Femur (tissue), 1 donor: ENCODE data around the gene CUL7.
A peak's percentile ranks its signal among the peaks of the same experiment; 100 is the strongest.
"Not testable (repeated sequence)": the region's sequence is repeated elsewhere in the genome, so short reads cannot be mapped to it uniquely, and the experiment has no call there.

Experiments used
- DNase-seq: peaks from one replicate; pipeline ENCODE4 v3.0.0-alpha.2; 2017

The CUL7 gene

DNA sequence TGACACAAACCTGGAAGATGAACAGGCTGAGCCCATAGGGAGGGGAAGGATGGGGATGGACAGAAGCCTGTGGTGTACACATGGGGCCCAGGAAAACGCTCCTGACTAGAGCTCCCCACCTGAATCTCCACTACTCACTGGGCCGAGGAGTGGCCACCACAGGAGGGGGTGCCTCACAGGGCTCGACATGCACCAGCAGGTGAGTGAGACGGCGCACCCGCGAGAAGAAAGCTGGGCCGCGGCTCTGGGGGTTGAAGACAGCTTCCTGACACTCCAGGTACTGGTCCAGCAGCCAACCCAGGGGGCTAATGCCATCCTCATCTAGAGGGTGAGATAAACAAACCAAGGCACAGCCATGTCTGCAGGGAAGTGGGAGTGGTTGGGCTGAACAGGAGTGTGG is 10.3 kb downstream of the CUL7 start:
- no peak for DNase-seq

DNA sequence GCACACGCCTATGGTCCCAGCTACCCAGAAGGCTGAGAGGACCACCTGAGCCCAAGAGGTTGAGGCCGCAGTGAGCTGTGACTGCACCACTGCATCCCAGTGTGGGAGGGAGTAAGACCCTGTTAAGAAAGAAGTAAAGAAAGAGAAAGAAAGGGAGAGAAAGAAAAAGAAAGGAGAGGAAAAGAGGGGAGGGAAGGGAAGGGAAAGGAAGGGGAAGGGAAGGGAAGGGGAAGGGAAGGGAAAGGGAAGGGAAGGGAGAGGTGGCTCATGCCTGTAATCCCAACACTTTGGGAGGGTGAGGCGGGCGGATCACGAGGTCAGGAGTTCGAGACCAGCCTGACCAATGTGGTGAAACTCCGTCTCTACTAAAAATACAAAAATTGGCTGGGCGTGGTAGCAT is 12.2 kb downstream of the CUL7 start:
- not testable (repeated sequence) for DNase-seq

DNA sequence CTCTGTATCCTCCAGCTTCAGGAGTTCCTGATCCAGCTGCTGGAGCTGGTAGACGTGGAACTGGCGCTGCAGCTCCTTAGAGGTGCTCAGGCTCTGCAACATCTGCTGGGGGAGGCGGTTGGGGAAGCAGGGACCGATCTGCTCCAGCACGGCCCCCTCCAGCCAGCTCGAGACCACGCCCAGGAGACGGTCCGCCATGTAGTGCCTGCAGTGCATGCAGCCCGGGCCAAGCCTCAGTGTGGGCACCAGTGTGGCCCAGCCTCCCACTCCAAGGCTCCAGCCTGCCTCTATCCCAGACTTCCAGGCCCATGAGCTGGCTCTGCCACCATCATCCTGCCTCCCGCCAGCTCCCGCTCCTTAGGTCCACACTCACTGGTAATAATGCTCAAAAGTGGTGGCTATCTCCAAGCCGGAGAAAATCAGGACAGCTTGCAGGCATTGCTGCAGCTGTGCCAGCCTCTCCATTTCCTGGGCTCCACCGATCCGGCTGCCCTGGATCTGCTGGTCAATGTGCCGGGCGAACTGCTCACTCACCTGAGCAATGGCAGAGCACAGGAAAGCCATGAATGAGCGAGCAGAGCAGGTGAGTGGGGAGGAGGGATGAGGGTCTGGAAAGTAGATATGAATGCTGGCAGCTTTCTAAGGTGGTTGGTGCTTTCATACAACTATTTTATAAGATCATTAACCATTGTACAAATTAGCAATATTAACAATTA is 13.0 kb downstream of the CUL7 start:
- no peak for DNase-seq

DNA sequence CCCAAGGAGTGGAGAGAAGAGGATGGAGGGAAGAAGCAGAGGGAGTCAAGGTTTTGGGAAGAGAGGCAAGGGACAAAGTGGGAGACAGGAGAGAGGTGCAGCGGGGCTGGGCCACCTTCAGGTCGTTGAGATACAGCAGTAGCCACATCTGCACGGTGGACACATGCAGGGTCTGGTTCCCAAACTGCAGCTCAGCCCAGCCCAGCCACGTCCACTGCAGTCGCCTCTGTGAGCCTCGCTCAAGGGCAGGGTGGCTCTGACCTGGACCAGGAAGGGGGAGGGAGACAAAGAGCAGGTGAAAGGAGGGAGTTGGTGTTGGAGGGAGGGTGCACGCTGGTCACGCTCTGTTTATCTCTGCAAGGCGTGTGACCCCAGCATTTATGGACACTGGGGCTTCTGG is 14.9 kb downstream of the CUL7 start:
- no peak for DNase-seq

DNA sequence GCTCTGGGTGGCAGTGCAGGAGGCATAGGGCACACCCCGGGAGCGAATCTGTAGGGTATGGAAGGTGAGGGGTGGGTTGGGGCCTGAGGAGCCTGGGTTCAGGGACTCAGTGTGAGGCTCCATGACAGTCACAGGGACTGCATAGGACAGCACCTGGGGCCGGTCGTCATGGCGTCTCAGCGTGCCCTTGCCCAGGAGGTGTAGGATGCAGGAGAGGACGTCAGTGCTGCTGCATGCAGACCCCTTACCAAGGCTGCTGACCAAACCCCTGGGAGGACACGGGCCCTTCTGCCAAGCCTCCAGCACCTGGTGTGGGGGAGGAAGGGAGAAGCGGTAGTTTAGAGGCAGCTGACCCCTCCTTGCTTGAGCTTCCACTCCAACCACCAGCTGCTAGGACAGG is 15.9 kb downstream of the CUL7 start:
- no peak for DNase-seq

DNA sequence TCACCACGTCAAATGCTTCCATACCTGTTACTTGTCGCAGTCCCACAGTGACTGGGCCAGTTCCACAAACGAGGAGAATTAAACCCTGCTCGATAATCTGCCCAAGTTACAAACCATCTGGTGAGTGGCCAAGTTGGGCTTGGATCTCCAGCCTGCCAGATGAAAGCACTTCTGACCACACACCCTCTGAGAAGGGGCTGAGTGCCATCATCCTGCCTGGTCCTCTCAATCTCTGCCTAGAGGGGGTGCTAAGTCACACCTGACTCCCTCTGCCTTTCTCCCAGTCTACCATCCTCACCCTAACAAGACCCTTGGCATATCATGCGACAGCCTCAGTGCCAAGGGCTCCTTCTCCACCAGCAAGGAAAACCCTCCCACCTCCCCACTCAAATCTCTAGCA is 16.5 kb downstream of the CUL7 start:
- no peak for DNase-seq

DNA sequence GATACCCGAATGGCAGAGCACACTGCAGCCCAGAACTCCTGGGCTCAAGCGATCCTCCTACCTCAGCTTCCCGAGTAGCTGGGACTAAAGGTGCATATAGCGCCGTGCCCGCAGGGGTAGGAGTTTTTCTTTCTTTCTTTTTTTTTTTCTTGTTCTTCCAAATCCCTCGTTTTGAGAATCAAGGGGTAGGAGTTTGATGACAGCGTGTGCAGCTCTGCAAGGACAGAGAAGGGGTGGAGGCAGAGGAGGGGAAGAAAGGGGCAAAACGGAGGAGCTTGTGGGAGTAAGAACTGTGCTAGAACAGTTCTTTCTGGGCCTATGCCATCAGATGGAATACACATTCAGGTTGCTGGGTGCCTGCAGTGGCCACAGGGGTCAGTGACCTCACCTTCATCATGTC is 16.9 kb downstream of the CUL7 start:
- no peak for DNase-seq

DNA sequence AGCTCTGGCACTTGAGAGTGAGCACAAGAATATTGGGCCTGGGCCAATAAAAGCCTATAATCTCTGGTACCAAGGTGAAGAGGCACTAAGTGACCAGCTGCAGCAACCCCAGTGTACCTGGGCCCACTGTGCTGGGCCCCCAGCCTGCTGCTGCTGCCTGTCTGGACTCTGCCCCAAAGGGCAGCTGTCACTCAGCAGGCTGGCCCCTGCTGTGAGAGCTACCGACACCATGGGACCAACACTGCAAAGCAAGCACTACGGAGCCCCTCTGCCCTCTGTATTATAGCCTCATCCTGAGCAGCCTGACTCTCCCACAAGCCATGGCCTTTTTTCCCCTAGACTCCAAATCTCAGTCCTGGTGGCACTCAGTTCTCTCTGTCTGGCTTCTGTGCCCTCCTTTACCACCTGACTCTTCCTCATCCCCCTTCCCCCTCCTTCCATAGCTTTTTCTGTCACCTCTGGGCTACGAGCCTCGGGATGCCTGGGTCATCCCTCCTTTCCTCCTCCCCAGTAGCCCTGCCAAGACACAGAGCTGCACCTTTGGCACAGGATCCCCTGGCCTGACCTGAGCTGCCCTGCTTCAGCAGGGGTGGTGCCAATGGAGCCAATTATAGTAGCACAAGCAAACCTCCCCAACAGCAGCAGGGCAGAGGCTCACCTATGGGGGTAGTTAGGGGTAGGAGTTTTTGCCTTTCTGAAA is 18.0 kb downstream of the CUL7 start:
- no peak for DNase-seq

DNA sequence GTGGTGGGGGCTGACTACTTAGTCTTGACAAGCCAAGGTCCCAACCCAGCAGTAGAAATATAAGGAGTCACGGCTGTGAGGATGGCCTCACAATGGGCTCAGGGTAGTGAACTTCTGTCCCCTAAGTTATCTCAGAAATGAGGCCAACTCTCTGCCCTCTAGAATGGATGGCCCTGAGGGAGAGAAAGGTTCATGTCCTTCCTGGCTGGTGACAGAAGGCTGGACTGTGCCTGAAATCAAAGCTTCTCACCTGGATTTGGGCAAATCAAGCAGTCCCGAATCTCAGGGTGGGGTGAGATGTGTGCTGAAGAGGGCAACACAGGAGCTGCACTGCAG is 19.5 kb downstream of the CUL7 start:
- DNase-seq: no peak

DNA sequence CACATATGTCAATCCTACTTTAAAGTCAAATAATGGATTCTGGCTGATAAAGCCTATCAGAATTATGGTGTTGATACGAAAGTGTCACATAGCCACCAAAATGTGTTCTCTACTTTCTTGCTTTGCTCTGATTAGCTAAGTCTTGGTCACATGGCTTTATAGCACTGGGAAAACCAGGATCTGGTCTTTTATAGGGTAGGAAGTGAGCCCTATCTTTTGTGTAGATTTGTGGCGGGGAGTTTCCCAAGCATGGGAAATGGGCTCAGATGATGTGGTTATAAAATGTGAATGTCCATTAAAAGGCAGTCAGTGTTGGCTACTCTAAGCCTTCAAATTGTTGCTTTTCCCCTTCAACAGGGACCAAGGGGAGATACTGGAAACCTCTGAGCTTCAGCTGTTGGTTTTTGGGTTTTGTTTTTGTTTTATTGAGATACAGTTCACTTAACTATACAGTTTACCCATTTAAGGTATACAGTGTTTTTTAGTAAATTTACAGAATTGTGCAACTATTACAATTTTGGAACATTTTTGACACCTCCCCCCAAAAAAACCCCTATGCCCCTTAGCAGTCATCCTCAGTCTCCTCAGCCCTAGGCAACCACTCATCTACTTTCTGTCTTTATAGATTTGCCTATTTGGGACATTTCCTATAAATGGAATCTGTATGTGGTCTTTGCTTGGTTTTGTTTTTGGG is 20.0 kb downstream of the CUL7 start:
- DNase-seq: no peak

DNA sequence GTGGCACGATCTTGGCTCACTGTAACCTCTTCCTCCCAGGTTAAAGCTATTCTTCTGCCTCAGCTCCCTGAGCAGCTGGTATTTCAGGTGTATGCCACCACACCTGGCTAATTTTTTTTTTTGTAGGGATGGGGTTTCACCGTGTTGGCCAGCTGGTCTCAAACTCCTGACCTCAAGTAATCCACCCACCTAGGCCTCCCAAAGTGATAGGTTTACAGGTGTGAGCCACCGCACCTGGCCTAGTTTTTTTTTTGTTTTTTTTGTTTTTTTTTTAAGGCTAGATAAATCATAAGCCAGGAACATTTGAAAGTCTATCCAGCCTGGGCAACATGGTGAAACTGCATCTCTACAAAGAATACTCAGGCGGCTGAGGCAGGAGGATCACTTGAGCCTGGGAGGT is 21.3 kb downstream of the CUL7 start:
- no peak for DNase-seq

DNA sequence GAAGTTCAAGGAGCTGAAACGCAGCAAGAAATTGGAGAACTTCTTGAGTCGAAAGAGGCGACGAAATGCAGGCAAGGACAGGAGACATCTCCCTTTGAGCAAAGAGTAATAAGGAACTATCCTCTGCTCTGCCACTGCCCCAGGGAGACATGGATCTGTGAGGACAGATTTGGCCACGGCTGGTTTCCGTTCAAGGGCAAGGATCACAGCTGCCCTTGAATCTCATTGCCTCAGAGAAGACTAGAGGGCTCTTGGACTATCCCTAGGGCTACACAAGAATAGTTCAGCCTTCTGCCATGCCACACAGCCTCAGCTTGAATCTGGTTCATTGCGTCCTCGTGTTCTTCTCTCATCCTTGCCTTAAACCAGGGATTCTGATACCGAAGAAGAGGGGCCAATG is 24.5 kb downstream of the CUL7 start:
- DNase-seq: no peak

DNA sequence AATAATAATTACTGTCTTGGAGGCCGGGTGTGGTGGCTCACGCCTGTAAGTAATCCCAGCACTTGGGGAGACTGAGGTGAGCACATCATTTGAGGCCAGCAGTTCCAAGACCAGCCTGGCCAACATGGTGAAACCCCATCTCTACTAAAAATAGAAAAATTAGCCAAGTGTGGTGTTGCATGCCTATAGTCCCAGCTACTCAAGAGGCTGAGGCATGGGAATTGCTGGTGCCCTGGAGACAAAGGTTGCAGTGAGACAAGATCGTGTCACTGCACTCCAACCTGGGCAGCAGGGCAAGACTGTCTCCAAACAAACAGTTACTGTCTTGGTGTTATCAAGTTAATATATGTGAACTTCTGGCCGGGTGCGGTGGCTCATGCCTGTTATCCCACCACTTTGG is 27.3 kb downstream of the CUL7 start:
- no peak for DNase-seq

DNA sequence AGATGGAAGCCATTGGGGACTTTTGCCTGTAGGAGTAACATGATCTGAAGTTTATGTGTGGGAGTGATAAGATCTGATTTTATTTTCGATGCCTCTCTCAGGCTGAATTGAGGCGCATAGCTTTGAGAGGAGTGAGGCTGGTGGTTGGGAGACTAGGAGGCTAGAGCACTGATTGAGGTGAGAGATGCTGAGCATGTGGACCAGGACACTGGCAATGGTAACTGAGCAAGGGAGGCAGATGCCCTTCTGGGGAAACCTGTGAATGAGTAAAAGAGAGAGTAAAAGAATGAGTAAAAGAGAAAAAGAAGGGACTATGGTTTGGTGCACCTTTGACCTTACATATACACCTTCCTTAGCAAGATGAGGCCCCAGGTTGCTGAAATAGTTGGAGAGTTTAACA is 29.2 kb downstream of the CUL7 start:
- DNase-seq: no peak

DNA sequence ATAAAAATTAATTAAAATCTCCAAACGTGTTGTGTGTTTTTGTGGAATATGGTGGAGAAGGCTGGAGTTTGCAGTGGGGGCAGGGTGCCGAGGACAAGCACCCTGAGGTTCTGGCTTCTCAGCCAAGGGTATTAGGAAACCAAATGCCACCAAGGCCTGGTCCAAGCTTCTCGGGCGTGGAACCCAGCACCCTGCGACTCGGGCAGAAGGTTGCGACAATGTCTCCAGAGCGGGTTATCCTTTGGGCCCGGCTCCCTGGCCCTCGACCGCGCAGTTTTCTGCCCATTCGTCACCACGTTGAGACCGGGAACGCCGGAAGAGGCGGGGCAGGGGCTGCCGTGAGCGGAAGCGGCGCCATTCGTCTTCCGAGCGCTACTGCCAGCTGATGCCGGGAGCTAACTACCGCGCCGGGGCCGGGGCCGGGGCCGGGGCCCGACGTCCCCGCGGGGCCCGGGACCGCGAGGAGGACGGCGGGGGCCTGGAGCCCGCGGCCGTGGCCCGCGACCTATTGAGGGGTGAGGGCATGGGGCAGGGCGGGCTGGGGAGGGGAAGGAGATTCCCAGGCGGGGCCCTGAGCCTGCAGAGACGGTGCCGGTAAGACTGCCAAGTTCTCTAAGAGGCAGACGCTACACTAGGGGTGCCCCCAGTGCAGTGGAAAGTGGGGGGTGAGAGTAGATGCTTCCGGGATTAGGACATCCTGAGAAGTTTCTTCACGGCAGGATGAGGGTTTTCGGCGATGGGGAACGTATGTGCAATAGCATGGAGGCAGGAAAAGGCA is 32.2 kb downstream of the CUL7 start, which contains the start of gene RRP36:
TSS of gene RRP36 (plus strand) at position 354 of the 778 bp plus-strand sequence. CDS start at position 386, 32 bp downstream.
- DNase-seq: peak; percentile 89

DNA sequence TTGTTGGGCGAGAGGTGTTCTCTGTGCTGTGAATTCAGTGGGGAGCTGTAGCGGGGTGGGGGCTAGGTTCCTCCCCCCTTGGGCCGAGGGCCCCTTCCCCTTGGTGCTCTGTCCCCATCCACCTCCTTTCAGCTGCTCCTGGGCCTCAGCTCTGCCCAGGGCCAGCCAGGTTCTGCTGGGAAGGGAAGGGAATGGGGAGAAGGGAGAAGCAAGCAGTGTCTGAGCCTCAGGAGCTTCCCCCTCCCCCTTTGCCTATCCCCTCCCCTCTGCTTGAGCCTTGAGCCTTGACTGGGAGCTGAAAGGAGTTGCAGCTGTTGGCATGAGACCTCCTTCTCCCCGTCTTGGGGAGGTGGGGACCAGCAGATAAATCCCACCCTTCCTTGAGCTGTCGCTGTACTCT is 32.8 kb downstream of the CUL7 start:
- no peak for DNase-seq

DNA sequence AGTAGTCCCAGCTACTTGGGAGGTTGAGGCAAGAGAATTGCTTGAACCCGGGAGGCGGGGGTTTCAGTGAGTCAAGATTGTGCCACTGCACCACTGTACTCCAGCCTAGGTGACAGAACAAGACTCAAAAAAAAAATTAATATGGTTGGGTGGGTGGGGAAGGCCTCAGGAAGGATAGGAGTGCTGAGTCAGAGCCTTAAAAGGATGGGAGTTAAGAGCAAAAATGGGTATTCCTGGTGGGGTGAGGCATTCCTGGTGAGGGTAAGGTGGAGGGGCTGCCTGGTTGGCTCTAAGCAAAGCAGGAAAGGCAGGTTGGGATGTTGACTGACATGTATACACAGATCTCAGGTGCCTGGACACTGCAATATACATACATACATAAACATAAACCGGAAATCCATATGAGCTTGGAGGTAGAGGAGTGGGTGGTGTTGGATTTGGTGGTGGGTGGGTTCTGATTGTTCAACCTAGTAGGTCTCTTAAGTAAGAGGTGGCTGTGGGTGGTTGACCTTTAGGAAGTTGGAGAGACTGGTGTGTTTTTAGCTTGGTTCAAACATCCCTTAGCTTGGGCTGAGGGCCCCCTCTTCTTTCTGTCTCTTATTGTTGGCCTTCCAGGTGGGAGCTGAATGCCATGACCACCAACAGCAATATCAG is 33.5 kb downstream of the CUL7 start:
- no peak for DNase-seq

DNA sequence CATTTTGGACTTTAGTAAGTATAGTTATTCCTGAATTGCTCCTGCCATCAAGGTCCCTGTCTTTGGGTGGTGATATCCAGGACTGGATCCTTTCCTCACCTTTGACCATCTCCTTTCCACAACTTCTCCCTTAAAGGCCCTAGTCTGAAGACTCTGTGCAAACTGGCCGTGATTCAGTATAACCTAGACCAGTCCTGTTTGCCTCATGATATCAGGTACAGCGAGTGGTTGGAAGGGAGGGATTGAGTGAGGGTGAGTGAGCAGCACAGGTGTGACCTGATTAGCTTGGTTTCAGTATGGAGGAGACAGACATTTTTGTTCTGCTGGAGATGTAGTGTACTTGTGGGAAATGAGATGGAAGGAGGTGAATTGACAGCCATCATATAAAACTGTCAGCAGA is 34.5 kb downstream of the CUL7 start:
- no peak for DNase-seq

DNA sequence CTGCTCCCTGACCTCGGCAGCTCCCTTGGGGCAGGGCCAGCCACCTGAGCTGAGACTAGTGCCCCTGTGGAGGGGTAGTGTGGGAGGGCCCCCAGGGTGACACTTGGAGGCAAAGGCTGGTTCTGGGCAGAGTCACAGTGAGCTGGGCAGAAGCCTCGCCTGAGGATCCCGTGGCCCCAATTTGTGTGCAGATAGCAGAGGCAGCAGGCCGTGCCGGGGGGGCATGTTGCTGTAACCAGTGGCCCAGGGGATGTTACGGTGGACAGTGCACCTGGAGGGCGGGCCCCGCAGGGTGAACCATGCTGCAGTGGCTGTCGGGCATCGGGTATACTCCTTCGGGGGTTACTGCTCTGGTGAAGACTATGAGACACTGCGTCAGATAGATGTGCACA is 36.7 kb downstream of the CUL7 start:
- DNase-seq: no peak

DNA sequence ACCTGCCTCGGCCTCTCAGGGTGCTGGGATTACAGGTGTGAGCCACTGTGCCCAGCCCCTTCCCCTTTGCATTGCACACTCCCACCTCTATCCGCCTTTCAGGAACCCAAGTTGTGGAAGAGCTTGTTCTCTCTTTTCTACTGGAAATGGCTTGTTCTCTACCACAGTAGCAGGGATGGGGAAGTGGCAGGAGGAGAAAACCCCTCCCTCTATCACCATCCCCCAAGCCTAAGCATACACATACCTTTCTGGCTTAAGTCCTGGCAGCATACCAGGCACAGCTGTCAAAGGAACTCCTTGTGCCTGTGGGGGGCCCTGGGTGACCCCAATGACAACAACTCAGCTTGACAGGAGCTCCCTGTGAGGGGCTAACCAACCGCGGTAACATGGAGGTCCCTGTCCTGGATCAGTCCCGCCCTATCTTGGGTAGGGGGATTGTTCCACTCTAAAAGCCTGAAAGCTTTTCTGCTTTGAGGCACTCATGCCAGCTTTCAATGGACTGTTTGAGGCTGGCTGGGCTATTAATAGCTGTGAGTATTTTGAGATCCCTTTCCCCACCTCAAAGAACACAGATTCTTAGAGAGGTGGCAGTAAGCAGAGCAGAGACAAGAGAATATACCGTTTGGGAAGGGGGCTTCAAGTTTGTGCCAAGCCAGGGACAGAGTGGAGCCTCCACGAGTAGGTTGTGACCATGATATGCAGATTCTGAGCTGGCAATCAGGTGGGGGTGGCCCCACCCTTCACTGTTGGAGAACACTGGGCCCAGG is 37.3 kb downstream of the CUL7 start:
- DNase-seq: peak; percentile 60

DNA sequence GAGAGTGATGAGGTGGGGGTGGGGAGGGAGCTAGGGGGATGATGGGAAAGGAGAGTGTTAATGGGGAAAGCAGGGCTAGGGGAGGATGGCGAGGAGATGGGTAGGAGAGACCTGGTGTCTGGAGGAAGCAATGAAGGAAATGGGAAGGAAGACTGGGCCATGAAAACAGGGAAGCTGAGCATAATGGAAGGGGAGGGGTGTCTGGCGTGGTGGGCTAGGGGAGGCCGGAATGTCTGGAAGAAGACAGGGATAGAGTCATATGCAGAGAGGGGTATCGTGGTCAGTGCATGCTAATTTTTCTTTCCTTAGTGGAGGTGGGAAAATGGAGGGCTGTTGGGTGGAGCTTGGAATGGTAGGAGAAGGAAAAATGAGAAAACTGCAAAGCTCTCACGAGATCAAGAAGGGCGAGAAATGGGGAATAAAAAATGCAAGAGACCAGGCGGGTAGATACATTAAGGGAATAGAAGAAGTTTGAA is 39.2 kb downstream of the CUL7 start:
- no peak for DNase-seq

DNA sequence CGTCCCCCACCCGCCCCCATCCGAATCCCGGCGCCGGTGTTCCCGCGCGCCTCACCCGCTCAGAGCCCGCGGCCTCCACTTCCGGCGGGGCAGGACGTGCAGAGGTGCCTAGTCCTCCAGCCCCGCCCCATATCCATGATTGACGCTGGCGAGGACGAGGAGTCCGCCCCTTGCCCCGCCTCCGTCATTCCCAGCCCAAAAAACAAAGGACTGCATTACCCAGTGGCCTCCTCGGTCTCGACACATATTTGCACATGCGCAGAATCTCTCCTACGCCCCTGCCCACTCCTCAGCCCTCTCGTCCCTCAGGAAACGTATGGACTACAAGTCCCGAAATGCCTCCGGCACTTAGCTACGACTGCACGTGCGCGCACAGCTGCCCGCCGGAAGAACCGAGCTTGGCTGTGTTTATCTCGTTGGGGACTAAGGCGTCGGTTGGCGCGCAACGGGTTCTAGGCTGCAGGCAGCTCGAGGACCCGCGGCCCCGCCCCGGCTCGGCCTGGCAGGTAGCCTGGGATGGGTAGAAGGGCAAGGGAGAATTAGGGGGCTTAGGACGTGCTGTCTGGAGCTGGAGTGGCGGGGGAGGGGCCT is 39.7 kb downstream of the CUL7 start, which contains the start of the genes KLHDC3 and MEA1:
TSS of gene KLHDC3 (plus strand) at position 407 of the 591 bp plus-strand sequence. CDS start 2,944 bp downstream, outside the sequence.
TSS of gene MEA1 (minus strand) at position 104 of the 591 bp plus-strand sequence. CDS start 133 bp downstream, outside the sequence.
- DNase-seq: peak; percentile 100
